GM19395 (cell line): ENCODE measurements around the gene FRS2.
A peak's percentile ranks its signal among the peaks of the same experiment; 100 is the strongest.
"Not testable (repeated sequence)": the region's sequence is repeated elsewhere in the genome, so short reads cannot be mapped to it uniquely, and the experiment has no call there.

ENCODE experiments used
- ATAC-seq: cut with Tn5 transposase; IDR thresholded peaks from one replicate; pipeline ENCODE4 v1.9.1; 2021; ENCODE audit warnings: mild to moderate bottlenecking, moderate library complexity; ENCODE audit not compliant: unreplicated experiment

Gene FRS2, protein sequence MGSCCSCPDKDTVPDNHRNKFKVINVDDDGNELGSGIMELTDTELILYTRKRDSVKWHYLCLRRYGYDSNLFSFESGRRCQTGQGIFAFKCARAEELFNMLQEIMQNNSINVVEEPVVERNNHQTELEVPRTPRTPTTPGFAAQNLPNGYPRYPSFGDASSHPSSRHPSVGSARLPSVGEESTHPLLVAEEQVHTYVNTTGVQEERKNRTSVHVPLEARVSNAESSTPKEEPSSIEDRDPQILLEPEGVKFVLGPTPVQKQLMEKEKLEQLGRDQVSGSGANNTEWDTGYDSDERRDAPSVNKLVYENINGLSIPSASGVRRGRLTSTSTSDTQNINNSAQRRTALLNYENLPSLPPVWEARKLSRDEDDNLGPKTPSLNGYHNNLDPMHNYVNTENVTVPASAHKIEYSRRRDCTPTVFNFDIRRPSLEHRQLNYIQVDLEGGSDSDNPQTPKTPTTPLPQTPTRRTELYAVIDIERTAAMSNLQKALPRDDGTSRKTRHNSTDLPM

GRCh38 chr12:69470189-69471075 lies at the start of gene FRS2:
TSS of gene FRS2 (plus strand) at chr12:69470388. CDS start at chr12:69569031, 98,643 bp downstream.
- peak; percentile 96 for ATAC-seq

DNA sequence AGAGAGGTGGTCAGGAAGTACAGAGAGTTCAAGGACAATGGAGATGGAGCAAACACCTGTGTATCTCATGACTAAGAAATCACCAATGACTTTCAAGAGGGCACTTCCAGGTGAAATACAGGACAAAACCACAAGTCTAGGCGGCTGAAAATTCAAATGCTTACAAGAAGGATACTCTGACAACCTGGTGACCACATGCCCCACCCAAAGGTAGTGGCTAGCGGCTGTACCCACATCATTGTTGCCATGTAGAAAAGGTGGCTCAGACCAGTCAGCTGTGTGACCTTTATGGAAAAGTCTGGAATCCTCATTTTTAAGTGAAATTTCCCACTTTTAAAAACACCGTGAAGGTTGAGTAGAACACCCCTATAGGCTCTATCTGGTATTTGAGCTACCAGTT lies 48.6 kb upstream of the FRS2 start:
- ATAC-seq, result no peak

DNA sequence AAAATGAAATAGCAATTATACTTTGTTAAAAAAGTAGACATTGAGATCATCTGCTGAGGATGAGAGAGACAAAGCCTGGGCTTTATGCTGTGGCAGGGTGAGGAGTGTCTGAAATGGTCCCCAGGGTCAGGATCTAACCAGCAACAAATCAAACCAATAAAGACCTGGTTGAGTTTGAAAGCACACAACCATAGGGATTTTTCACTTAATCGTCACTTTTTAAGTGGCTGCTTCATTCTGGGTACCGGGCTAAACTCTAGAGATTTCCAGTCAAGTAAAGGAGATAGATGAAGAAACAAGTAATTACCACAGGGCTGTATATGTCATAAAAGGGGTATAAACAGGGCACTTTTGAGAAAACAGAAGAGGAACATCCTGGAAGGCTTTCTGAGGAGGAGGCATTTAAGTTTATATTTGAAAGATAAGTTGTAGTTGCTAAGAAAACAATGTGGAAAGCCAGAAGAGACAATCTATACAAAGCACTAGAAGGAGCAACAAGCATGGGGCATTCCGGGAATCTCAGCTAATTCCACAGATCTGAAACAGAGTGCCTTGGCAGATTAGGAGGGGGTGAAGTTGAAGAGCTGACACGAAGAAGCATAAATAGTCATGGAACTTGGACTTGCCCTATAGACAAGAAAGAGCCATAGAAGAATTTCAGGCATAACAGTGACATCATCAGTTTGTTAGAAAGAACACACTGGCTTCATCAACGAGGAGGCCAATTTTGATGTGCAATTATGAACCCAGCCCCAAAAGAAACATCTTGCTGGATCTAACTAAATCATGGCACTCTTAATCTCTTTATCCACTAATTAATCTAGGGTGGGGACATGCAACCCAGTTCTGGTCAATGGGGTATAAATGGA lies 46.9 kb upstream of the FRS2 start:
- ATAC-seq, result no peak

DNA sequence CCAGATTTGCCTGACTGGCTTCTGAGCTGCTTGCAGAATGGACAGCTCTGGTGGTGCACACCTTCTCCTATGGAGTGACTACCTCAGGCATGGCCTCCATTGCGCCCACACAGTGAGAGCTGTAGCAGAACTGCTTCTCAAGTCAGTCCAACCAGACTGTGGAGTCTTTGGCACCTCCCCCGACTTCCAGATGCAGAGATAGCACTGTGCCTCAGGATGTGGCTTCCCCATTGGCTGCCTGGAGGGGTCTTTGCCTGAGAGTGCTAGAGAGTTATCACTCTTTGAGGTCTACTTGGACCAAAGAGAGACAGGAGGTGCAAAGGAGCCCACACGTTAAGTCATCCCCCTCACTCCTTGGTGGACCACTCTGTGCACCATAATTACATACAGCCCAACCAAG lies 44.8 kb upstream of the FRS2 start:
- no peak for ATAC-seq

- no peak for ATAC-seq
These were observed 41.7 kb upstream of the FRS2 start for GRCh38 chr12:69428351-69429073.

GRCh38 chr12:69430942-69431590 lies 39.1 kb upstream of the FRS2 start:
- no peak for ATAC-seq

DNA sequence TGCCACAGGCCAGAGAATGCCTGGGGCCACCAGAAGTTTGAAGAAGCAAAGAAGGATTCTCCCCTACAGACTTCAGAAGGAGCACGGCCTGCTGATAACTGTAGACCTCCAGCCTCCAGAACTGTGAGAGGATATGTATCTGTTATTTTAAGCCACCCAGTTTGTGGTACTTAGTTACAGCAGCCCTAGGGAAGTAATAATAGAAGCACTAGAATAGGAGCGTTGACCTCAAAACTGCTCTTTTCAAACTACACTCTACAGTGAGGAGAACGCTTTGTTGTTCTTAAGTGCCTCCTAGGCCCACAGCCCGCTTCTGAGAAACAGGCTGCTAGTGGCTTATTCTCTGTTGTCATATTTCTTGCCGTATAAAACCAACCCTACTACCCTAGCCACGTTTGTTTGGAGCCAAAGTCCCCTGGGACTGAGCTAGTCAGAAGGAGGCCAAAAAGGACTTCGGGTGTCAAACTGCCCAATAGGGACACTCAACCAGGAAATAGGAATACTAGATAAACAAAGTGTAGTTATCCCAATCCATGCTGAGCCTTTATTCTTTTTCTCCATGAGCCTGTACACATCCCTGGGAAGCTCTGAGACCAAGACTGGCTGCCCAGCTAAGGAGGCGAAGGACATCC lies 38.5 kb upstream of the FRS2 start:
- ATAC-seq, result no peak

- no peak for ATAC-seq
These were observed 36.5 kb upstream of the FRS2 start for GRCh38 chr12:69433653-69434052.

DNA sequence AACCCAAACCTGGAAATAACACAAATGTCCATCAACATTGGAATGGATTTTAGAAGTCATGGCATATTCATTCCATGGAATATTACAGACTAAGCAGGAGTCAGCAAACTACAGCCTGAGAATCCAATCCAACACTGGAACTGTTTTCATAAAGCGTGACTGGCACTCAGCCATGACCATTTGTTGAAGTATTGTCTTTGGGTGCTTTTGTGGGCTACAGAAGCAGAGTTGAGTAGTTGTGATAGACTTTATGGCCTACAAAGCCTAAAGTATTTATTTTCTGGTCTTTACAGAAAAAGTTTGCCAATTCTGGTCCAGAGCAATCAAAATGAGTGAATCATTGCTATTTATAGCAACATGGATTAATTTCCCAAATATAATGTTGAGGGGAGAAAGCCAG lies 34.5 kb upstream of the FRS2 start:
- ATAC-seq, result no peak

DNA sequence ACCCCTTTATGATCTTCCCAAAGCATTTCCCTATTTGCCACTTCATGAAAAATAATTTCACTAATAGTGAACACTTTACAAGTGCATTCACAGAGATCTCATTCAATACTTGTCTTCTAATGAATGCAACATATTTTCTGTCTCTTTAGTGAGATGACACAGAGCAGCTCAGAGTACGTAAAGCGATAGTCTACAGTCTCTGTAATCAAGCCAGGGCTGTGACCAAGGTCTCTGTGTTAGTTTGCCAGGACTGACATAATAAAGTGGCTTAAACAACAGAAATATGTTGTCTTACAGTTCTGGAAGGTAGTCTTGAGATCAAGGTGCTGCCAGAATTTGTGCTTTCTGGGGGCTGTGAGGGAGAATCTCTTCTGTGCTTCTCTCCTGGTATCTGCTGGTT lies 33.1 kb upstream of the FRS2 start:
- no peak for ATAC-seq

DNA sequence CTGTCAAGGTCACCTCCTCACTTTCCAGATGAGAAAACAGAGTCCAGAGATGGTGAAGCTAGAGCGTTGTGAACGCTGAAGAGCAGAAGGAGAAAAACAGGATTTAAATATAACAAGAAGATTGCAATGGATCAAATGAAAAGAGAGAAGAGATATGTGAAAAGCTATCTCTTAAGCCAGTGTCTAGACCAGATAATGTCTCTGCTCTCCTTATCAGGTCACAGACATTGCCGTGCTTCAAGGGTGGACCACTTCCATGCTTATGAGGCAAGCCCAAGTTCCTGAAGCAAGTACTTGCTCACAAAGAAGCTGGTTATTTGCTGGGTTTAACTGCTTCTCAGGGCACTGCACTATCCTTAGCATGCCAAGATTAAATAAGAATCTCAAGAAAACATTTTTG lies 31.6 kb upstream of the FRS2 start:
- no peak for ATAC-seq

DNA sequence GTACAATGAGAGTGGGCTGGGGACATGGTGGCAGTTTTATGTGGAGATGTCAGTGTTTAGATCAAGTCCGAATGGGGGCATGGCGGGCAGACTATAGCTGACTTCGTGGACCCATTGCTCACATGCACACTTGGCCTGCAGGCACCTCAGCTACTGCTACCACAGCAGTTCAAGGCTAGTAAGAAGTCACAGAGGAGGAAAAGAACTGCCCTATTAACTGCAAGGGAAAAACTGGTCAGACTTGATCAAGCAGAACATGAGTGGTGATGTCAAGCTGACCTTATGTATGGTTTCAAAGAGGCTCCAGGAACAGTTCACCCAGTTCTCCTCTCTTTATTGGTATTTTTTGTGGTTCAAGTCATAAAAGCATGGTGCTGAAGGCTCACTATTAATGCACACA lies 30.2 kb upstream of the FRS2 start:
- no peak for ATAC-seq

- ATAC-seq, result no peak
These were observed 29.3 kb upstream of the FRS2 start for GRCh38 chr12:69440886-69441285.

GRCh38 chr12:69442894-69443293 lies 27.3 kb upstream of the FRS2 start:
- ATAC-seq, result no peak

GRCh38 chr12:69443916-69444315 lies 26.3 kb upstream of the FRS2 start:
- no peak for ATAC-seq

DNA sequence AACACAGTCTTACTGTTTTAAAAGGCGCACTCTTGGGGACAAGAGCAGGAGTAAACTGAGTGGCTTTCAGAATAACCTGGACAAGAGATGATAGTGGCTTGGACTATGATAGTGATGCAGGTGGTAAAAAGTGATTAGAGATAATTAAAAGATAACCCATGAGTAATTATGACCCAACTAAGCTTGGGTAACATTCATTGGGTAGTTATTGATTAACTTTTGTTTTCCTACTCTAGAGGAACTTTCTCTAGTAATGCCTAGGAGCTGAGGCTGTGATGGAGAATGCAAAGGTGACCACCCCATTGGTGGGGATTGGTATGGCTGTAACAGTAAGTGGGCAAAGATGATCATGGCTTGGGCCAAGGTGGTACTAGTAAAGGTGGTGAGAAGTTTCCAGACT lies 22.3 kb upstream of the FRS2 start:
- no peak for ATAC-seq

GRCh38 chr12:69452598-69453132 lies 17.5 kb upstream of the FRS2 start:
- ATAC-seq, result not testable (repeated sequence)

DNA sequence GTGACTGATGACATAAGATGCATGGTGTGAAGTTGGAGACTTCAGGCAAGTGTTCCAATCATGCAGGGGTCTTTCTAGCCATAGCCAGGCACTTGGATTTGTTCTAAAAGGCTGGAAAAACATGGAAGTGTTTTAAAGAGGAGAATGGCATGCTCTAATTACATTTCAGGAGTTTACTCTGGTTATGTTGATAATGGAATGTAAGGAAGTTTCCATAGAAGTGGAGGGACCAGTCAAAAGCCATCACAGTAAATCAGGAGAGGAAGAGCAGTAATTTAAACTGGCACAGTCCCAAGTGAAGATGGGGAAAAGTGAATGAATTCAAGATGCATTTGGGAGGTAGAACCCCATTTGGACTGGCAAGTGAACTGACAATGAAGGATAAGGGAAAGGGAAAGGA lies 13.9 kb upstream of the FRS2 start:
- no peak for ATAC-seq

GRCh38 chr12:69457433-69457832 lies 12.8 kb upstream of the FRS2 start:
- no peak for ATAC-seq
